Ishikawa (cell line): Measurements from ENCODE around the gene EXOSC1.

Experiments used
- EGR1 ChIP-seq: IDR thresholded peaks from 2 replicates; pipeline ENCODE4 v1.6.1; 2012
- REST ChIP-seq: IDR thresholded peaks from 2 replicates; pipeline ENCODE4 v1.6.1; 2012; ENCODE audit warnings: low read depth, mild to moderate bottlenecking
- TCF12 ChIP-seq: IDR thresholded peaks from 2 replicates; pipeline ENCODE4 v1.6.1; 2012; ENCODE audit warnings: low read depth
- USF1 ChIP-seq: IDR thresholded peaks from 2 replicates; pipeline ENCODE4 v1.6.1; 2012

GRCh38 chr10:97483921-97484320, 38.1 kb upstream of the EXOSC1 start:
- TF ChIP-seq REST (no peak), EGR1 (no peak), USF1 (no peak), TCF12 (no peak)
